ENCODE measurements around the gene NUFIP2.

DNA sequence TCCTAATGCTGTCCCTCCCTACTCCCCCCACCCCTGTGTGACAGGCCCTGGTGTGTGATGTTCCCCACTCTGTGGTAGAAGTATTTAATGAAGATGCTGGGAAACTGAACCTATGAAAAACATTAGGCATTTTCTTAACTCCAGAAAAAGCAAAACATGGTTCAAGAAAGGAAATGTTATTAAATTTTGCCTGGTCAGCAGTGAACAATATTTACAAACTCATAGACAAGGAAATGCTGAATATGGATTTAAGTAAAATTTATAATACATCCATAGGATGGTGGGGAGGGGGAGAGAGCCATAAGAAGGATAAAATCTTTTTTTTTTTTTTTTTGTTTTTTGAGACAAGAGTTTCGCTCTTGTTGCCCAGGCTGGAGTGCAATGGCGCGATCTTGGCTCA lies 58.0 kb downstream of the NUFIP2 start:
- TF ChIP-seq POLR2AphosphoS5 (IDR thresholded peaks at IDR 0.05), result no peak
- TF ChIP-seq, protein P1, sequence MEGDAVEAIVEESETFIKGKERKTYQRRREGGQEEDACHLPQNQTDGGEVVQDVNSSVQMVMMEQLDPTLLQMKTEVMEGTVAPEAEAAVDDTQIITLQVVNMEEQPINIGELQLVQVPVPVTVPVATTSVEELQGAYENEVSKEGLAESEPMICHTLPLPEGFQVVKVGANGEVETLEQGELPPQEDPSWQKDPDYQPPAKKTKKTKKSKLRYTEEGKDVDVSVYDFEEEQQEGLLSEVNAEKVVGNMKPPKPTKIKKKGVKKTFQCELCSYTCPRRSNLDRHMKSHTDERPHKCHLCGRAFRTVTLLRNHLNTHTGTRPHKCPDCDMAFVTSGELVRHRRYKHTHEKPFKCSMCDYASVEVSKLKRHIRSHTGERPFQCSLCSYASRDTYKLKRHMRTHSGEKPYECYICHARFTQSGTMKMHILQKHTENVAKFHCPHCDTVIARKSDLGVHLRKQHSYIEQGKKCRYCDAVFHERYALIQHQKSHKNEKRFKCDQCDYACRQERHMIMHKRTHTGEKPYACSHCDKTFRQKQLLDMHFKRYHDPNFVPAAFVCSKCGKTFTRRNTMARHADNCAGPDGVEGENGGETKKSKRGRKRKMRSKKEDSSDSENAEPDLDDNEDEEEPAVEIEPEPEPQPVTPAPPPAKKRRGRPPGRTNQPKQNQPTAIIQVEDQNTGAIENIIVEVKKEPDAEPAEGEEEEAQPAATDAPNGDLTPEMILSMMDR (IDR thresholded peaks at IDR 0.05), result no peak

Measured in transverse colon (tissue), 4 donors.